Embryonic facial prominence (tissue), 1 donor: ENCODE results near the gene FAM186B.

Experiments
- DNase-seq: peaks from one replicate; pipeline ENCODE4 v3.0.0-alpha.2; 2016; ENCODE audit errors: extremely low spot score

The FAM186B gene

GRCh38 chr12:49552014-49552413, 53.4 kb downstream of the FAM186B start:
- no peak for DNase-seq

GRCh38 chr12:49550693-49551252, 54.7 kb downstream of the FAM186B start:
- DNase-seq, result no peak

- DNase-seq, result no peak
These were observed 55.4 kb downstream of the FAM186B start for GRCh38 chr12:49549735-49550692.

- no peak for DNase-seq
These were observed 56.4 kb downstream of the FAM186B start for GRCh38 chr12:49548822-49549648.

GRCh38 chr12:49548481-49548821, 57.0 kb downstream of the FAM186B start:
- no peak for DNase-seq

GRCh38 chr12:49547090-49547690, 58.2 kb downstream of the FAM186B start:
- DNase-seq, result no peak

GRCh38 chr12:49546481-49546880, 59.0 kb downstream of the FAM186B start:
- no peak for DNase-seq

GRCh38 chr12:49545815-49546214, 59.6 kb downstream of the FAM186B start:
- DNase-seq, result no peak

GRCh38 chr12:49543914-49544815, 61.3 kb downstream of the FAM186B start:
- DNase-seq, result no peak

- no peak for DNase-seq
These were observed 62.1 kb downstream of the FAM186B start for GRCh38 chr12:49543221-49543913.

- no peak for DNase-seq
These were observed 62.8 kb downstream of the FAM186B start for GRCh38 chr12:49542592-49543160.

- no peak for DNase-seq
These were observed 63.4 kb downstream of the FAM186B start for GRCh38 chr12:49541911-49542505.

GRCh38 chr12:49541140-49541861, 64.1 kb downstream of the FAM186B start:
- no peak for DNase-seq

- DNase-seq, result no peak
These were observed 65.0 kb downstream of the FAM186B start for GRCh38 chr12:49540229-49541139.

GRCh38 chr12:49539406-49540228, 65.8 kb downstream of the FAM186B start:
- no peak for DNase-seq

- DNase-seq, result no peak
These were observed 66.7 kb downstream of the FAM186B start, which contains the start of gene KCNH3 for GRCh38 chr12:49538510-49539403. Gene KCNH3 (plus strand): TSS chr12:49539030. CDS start chr12:49539417, 387 bp downstream.
